ENCODE data around the gene ZNF90. TPM values are rescaled to one million over a fixed set of nuclear protein-coding genes. Genes with fewer than 3 reads are reported as not detected.
"Not testable (repeated sequence)": the region's sequence is repeated elsewhere in the genome, so short reads cannot be mapped to it uniquely, and the experiment has no call there.

The ZNF90 gene
- polyA plus RNA-seq, 6 donors from 2014 or later, result 2.5 to 4.8 (median 4.1) TPM

DNA sequence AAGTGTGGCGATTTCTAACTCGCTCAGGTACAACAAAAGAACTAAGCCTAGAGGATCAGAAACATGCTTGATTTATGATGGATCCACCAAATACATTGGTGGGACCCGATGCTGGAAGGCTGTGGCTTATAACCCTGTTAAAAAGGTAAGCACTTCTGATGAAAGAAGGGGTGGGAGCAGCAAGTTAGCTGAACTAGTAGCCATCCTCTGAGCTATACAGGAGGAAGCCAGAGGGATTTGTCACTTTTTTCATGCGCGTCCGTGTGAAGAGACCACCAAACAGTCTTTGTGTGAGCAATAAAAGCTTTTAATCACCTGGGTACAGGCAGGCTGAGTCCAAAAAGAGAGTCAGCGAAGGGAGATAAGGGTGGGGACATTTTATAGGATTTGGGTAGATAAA lies 9.2 kb upstream of the ZNF90 start:
- H3K27ac Mint-ChIP-seq; DNase-seq; H3K4me1 Mint-ChIP-seq; H3K4me3 Mint-ChIP-seq; H3K36me3 Mint-ChIP-seq; ATAC-seq (ENCODE audit: low read depth in 2 of 2): not testable (repeated sequence)
- Mint-ChIP-seq H3K27me3 (peaks cover 16 to 47% (median 42%) of the 10 kb centered on the region in 3 donors), H3K9me3 (peaks cover 4 to 39% (median 12%) of the 10 kb centered on the region in 7 donors)

DNA sequence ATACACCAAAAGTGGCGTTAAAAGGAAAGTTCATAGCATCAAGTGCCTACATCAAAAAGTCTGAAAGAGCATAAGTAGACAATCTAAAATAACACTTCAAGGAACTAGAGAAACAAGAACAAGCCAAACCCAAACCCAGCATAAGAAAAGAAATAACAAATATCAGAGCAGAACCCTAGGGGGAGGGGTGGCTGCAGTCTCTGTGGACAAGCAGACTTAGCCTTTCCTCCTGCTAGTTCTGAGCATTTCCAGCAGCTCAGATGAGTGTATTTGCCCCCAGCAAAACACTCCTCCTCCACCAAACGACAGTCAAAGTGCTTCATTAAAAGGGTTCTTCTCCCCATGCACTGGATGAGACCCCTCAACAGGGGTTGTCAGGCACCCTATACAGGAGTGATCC lies 7.1 kb upstream of the ZNF90 start:
- H3K4me1 Mint-ChIP-seq, result no peaks in the 10 kb centered on the region
- peaks cover 4 to 39% (median 12%) of the 10 kb centered on the region in 7 donors for H3K9me3 Mint-ChIP-seq
- peaks cover 16 to 47% (median 42%) of the 10 kb centered on the region in 3 donors for H3K27me3 Mint-ChIP-seq
- DNase-seq (no peak), ATAC-seq (ENCODE audit: low read depth in 2 of 2) (no peak)
- H3K4me3 Mint-ChIP-seq, result peak overlapping the region in 1 of 8 donors; percentile 23
- no peak overlapping the region for H3K27ac Mint-ChIP-seq
- no peaks in the 10 kb centered on the region for H3K36me3 Mint-ChIP-seq

- DNase-seq (no peak), ATAC-seq (ENCODE audit: low read depth in 2 of 2) (no peak)
- Mint-ChIP-seq H3K27me3 (peaks cover 8 to 29% (median 24%) of the 10 kb centered on the region in 3 donors), H3K9me3 (peaks cover 3 to 30% (median 7%) of the 10 kb centered on the region in 7 donors), H3K36me3 (no peaks in the 10 kb centered on the region), H3K4me3 (no peak overlapping the region), H3K27ac (no peak overlapping the region), H3K4me1 (peaks cover 4 to 5% (median 4%) of the 10 kb centered on the region in 3 donors)
Measured at GRCh38 chr19:20072936-20073335, 4.9 kb upstream of the ZNF90 start.

DNA sequence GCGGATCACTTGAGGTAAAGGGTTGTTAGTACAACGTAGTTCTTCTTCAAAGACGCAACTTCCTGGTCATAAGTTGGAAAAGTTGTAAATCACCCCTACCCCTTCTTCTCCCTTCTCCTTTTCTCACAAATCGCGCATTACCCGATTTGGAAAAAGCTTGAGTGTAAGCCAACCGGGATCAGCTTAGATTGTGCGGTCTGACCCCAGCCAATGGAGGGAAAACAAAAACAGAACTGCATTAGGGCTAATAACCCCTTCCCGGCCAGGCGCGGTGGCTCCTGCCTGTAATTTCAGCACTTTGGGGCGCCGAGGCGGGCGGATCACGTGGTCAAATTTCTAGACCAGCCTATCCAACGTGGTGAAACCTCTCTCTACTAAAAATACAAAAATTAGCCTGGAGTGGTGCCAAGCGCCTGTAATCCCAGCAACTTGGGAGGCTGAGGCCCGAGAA lies 806 bp downstream of the ZNF90 start:
- H3K36me3 Mint-ChIP-seq, result peaks cover 0 to 9% of the 10 kb centered on the region in 2 donors
- peaks cover 16 to 31% (median 23%) of the 10 kb centered on the region in 3 donors for H3K4me1 Mint-ChIP-seq
- peaks cover 0 to 8% (median 0%) of the 10 kb centered on the region in 7 donors for H3K9me3 Mint-ChIP-seq
- H3K27ac Mint-ChIP-seq, result peak overlapping the region in 2 of 6 donors; percentile 32 to 45
- peak overlapping the region; percentile 90 to 97 (median 94) for H3K4me3 Mint-ChIP-seq
- no peaks in the 10 kb centered on the region for H3K27me3 Mint-ChIP-seq
- no peak for ATAC-seq (ENCODE audit: low read depth in 2 of 2)
- no peak for DNase-seq

- peaks cover 0 to 8% (median 0%) of the 10 kb centered on the region in 7 donors for H3K9me3 Mint-ChIP-seq
- H3K4me1 Mint-ChIP-seq, result peaks cover 16 to 32% (median 23%) of the 10 kb centered on the region in 3 donors
- ATAC-seq (ENCODE audit: low read depth in 2 of 2), result no peak
- H3K36me3 Mint-ChIP-seq, result peaks cover 0 to 9% of the 10 kb centered on the region in 2 donors
- DNase-seq, result no peak
- peak overlapping the region in 7 of 8 donors; percentile 42 to 97 (median 77) for H3K4me3 Mint-ChIP-seq
- H3K27ac Mint-ChIP-seq, result peak overlapping the region in 2 of 6 donors; percentile 49 to 75
- no peaks in the 10 kb centered on the region for H3K27me3 Mint-ChIP-seq
Measured at GRCh38 chr19:20079476-20079875, 1.7 kb downstream of the ZNF90 start.

DNA sequence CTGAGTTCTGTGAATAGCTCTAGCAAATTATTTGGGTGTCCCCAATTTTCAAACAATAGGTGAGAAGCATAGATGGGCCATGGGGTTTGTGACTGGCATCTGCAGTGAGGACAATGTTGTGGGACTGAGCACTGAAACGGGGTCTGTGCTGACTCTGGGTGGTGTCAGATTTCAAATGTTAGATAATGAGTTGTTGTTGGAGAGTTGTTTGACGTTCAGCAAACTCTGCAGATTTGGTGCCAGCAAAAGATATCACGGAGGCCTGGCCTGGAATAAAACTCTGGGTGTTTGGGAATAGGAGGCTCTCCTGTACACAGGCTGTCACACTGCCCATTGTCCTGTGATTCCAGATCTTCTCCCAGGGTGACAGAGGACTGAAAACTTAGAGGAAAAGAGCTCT lies 2.9 kb downstream of the ZNF90 start:
- Mint-ChIP-seq H3K27ac (peak overlapping the region in 1 of 6 donors; percentile 67), H3K4me3 (peak overlapping the region in 5 of 8 donors; percentile 52 to 97 (median 77)), H3K9me3 (peaks cover 0 to 11% (median 0%) of the 10 kb centered on the region in 7 donors)

DNA sequence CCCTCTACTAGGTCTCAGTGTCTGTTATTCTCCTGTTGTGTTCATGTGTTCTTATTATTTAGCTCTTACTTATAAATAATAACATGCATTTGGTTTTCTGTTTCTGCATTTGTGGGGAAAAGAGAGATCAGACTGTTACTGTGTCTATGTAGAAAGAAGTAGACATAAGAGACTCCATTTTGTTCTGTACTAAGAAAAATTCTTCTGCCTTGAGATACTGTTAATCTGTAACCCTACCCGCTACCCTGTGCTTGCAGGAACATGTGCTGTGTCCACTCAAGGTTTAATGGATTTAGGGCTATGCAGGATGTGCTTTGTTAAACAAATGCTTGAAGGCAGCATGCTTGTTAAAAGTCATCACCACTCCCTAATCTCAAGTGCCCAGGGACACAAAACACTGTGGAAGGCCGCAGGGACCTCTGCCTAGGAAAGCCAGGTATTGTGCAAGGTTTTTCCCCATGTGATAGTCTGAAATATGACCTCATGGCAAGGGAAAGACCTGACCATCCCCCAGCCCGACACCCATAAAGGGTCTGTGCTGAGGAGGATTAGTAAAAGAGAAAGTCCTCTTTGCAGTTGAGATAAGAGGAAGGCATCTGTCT lies 4.5 kb downstream of the ZNF90 start:
- DNase-seq; H3K27ac Mint-ChIP-seq; H3K36me3 Mint-ChIP-seq; H3K27me3 Mint-ChIP-seq; ATAC-seq (ENCODE audit: low read depth in 2 of 2): not testable (repeated sequence)
- peak overlapping the region in 2 of 8 donors; percentile 22 to 63 for H3K4me3 Mint-ChIP-seq
- peaks cover 16 to 32% (median 23%) of the 10 kb centered on the region in 3 donors for H3K4me1 Mint-ChIP-seq
- H3K9me3 Mint-ChIP-seq, result peaks cover 0 to 11% (median 0%) of the 10 kb centered on the region in 7 donors

More for the DNA sequence above, 2.9 kb downstream of the ZNF90 start:
- DNase-seq (no peak), ATAC-seq (ENCODE audit: low read depth in 2 of 2) (no peak)
- peaks cover 16 to 32% (median 23%) of the 10 kb centered on the region in 3 donors for H3K4me1 Mint-ChIP-seq
- H3K27me3 Mint-ChIP-seq, result no peaks in the 10 kb centered on the region
- H3K36me3 Mint-ChIP-seq, result peaks cover 0 to 9% of the 10 kb centered on the region in 2 donors

- not testable (repeated sequence) for H3K36me3 Mint-ChIP-seq; ATAC-seq (ENCODE audit: low read depth in 2 of 2); DNase-seq; H3K27ac Mint-ChIP-seq; H3K9me3 Mint-ChIP-seq; H3K27me3 Mint-ChIP-seq
- peaks cover 13 to 28% (median 23%) of the 10 kb centered on the region in 3 donors for H3K4me1 Mint-ChIP-seq
- peak overlapping the region in 1 of 8 donors; percentile 63 for H3K4me3 Mint-ChIP-seq
Measured at GRCh38 chr19:20082876-20083275, 5.1 kb downstream of the ZNF90 start.

- Mint-ChIP-seq H3K4me3 (no peak overlapping the region), H3K27ac (peak overlapping the region in 1 of 6 donors; percentile 23), H3K4me1 (no peaks in the 10 kb centered on the region), H3K27me3 (no peaks in the 10 kb centered on the region), H3K9me3 (peaks cover 5 to 88% (median 56%) of the 10 kb centered on the region in 7 donors), H3K36me3 (peaks cover 49 to 61% of the 10 kb centered on the region in 2 donors)
- ATAC-seq (ENCODE audit: low read depth in 2 of 2), result no peak
- DNase-seq, result no peak
Measured at GRCh38 chr19:20102097-20102496, 24.3 kb downstream of the ZNF90 start.

DNA sequence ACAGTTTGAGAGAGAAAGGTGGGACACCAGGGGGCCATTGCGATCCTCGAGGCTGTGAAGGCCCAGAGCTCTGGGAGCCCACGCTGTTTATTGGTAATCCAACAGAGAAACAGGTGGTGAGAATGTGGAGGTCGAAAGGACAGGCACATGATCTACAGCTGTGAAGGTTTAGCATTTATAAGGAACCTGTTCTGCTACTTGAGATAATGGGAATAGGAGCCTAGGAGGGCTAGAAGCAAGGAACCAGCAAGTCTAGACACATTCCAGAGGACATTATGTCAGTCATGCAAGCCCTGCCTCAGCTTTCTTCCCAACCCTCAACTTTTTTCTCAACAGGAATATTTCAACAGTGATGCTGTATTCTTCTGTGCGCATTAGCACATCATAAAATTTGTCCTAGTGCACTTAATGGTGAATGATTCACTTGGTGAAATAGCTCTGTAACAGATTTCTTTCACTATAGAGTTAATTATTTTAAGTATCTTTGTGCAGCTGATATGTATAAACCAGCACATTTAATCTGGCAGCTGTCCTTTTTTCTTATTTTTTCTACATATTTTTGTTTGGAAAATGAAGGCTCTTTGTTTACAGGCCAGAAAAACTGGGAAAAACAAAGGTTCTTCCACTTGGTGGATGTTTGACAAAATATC lies 25.4 kb downstream of the ZNF90 start:
- H3K4me1 Mint-ChIP-seq, result no peaks in the 10 kb centered on the region
- no peak overlapping the region for H3K4me3 Mint-ChIP-seq
- ATAC-seq (ENCODE audit: low read depth in 2 of 2) (no peak), DNase-seq (no peak)
- peaks cover 5 to 83% (median 56%) of the 10 kb centered on the region in 7 donors for H3K9me3 Mint-ChIP-seq
- H3K36me3 Mint-ChIP-seq, result peaks cover 40 to 61% of the 10 kb centered on the region in 2 donors
- peak overlapping the region in 1 of 6 donors; percentile 3 for H3K27ac Mint-ChIP-seq
- H3K27me3 Mint-ChIP-seq, result no peaks in the 10 kb centered on the region

DNA sequence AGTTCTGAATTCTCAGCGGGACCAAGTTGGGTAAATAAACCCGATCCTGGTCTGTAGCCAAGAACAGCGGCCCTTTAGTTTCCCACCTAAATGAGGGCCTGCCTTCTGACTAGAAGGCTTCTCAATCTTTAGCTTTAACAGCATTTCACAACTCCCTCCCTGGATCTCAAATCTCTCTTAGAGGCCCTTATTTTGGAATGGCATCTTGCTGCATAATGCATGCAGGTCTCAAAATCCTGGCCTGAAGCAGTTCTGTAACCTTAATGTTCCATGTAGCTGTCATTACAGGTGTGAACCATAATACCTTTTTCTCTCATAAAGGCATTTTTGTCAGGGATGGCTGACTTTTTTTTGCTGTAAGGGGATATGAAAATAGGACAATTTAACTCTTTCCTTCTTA lies 29.5 kb downstream of the ZNF90 start:
- DNase-seq, result no peak
- Mint-ChIP-seq H3K27ac (no peak overlapping the region), H3K4me1 (no peaks in the 10 kb centered on the region), H3K4me3 (no peak overlapping the region), H3K9me3 (peaks cover 1 to 70% (median 44%) of the 10 kb centered on the region in 7 donors), H3K27me3 (no peaks in the 10 kb centered on the region), H3K36me3 (peaks cover 19 to 41% of the 10 kb centered on the region in 2 donors)
- no peak for ATAC-seq (ENCODE audit: low read depth in 2 of 2)

DNA sequence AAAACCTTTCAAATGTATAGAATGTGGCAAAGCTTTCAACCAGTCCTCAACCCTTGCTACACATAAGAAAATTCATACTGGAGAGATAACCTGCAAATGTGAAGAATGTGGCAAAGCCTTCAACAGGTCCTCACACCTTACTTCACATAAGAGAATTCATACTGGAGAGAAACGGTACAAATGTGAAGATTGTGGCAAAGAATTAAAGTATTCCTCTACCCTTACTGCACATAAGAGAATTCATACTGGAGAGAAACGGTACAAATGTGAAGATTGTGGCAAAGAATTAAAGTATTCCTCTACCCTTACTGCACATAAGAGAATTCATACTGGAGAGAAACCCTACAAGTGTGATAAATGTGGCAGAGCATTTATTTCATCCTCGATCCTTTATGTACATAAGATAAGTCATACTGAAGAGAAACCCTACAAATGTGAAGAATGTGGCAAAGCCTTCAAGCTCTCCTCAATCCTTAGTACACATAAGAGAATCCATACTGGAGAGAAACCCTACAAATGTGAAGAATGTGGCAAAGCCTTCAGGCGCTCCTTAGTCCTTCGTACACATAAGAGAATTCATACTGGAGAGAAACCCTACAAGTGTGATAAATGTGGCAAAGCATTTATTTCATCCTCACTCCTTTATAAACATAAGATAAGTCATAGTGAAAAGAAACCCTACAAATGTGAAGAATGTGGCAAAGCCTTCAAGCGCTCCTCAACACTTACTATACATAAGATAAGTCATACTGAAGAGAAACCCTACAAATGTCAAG lies 40.5 kb downstream of the ZNF90 start:
- not testable (repeated sequence) for H3K4me1 Mint-ChIP-seq; ATAC-seq (ENCODE audit: low read depth in 2 of 2); H3K27me3 Mint-ChIP-seq; DNase-seq; H3K4me3 Mint-ChIP-seq
- Mint-ChIP-seq H3K9me3 (peaks cover 8 to 86% (median 73%) of the 10 kb centered on the region in 7 donors), H3K27ac (peak overlapping the region in 1 of 6 donors; percentile 15), H3K36me3 (peaks cover 43 to 49% of the 10 kb centered on the region in 2 donors)

DNA sequence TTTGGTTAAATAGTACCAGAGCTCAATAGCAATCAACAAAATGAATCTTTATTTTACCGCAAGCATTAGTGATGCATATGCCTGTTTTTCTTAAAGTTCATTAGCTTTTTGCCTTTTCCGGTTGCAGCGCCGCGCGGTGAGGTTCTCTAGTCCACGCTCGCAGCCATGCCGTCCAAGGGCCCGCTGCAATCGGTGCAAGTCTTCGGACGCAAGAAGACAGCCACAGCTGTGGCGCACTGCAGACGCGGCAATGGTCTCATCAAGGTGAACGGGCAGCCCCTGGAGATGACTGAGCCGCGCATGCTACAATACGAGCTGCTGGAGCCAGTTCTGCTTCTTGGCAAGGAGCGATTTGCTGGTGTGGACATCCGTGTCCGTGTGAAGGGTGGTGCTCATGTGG lies 47.1 kb downstream of the ZNF90 start:
- DNase-seq (no peak), ATAC-seq (ENCODE audit: low read depth in 2 of 2) (no peak)
- Mint-ChIP-seq H3K36me3 (peaks cover 33% of the 10 kb centered on the region in 2 donors), H3K9me3 (peaks cover 4 to 78% (median 64%) of the 10 kb centered on the region in 7 donors), H3K4me1 (no peaks in the 10 kb centered on the region), H3K27ac (no peak overlapping the region), H3K4me3 (no peak overlapping the region), H3K27me3 (no peaks in the 10 kb centered on the region)

All from naive B cell (primary cell).